OCI-LY1 (cell line): ENCODE data around the gene MYO1E.

Experiments
- H2AFZ ChIP-seq: fragments of 200-600 bp; sonication (generic), shearing (Covaris generic); 2 replicates; pipeline ENCODE4 v1.6.0; 2014; ENCODE audit warnings: antibody characterized with exemption, mild to moderate bottlenecking, low read length
- H3F3A ChIP-seq: fragments of 200-600 bp; sonication (generic), shearing (Covaris generic); 2 replicates; pipeline ENCODE4 v1.6.0; 2014; ENCODE audit warnings: mild to moderate bottlenecking, antibody characterized with exemption, low read length, moderate library complexity; ENCODE audit not compliant: insufficient read depth
- H3K27ac ChIP-seq: fragments of 200-600 bp; sonication (generic); 2 replicates; pipeline ENCODE4 v1.5.1; 2014; ENCODE audit warnings: low read length, mixed run types, mild to moderate bottlenecking, low read depth; ENCODE audit not compliant: poor library complexity, severe bottlenecking
- H3K27me3 ChIP-seq: fragments of 200-600 bp; sonication (generic); 2 replicates; pipeline ENCODE4 v1.6.0; 2014; ENCODE audit warnings: antibody characterized with exemption, mild to moderate bottlenecking, low read length, moderate library complexity; ENCODE audit not compliant: insufficient read depth
- H3K36me3 ChIP-seq: fragments of 200-600 bp; sonication (generic); 2 replicates; pipeline ENCODE4 v1.6.1; 2014; ENCODE audit warnings: mild to moderate bottlenecking, antibody characterized with exemption, low read length, moderate library complexity, mixed read lengths; ENCODE audit not compliant: insufficient read depth
- H3K4me1 ChIP-seq: fragments of 200-600 bp; sonication (generic); 2 replicates; pipeline ENCODE4 v1.5.1; 2014; ENCODE audit warnings: mild to moderate bottlenecking, low read length, moderate library complexity; ENCODE audit not compliant: insufficient read depth, severe bottlenecking
- H3K4me2 ChIP-seq: fragments of 200-600 bp; sonication (generic), shearing (Covaris generic); 2 replicates; pipeline ENCODE4 v1.6.1; 2014; ENCODE audit warnings: low read length
- H3K4me3 ChIP-seq: fragments of 200-600 bp; sonication (generic); 2 replicates; pipeline ENCODE4 v1.5.1; 2014; ENCODE audit warnings: low read length, low read depth, mild to moderate bottlenecking, mixed read lengths; ENCODE audit not compliant: poor library complexity, severe bottlenecking
- H3K79me2 ChIP-seq: fragments of 200-600 bp; shearing (Covaris generic); 2 replicates; pipeline ENCODE4 v1.6.1; 2016; ENCODE audit warnings: mixed run types, low read length, mixed read lengths; ENCODE audit not compliant: insufficient read depth
- H3K9ac ChIP-seq: fragments of 200-600 bp; sonication (generic), shearing (Covaris generic); 2 replicates; pipeline ENCODE4 v1.6.1; 2014; ENCODE audit warnings: mild to moderate bottlenecking, low read length, mixed read lengths
- H3K9me2 ChIP-seq: fragments of 200-600 bp; sonication (generic), shearing (Covaris generic); 2 replicates; pipeline ENCODE4 v1.6.1; 2014; ENCODE audit warnings: low read depth, mild to moderate bottlenecking, low read length, mixed read lengths
- H3K9me3 ChIP-seq: fragments of 200-600 bp; shearing (Covaris generic); 2 replicates; pipeline ENCODE4 v1.6.1; 2014; ENCODE audit warnings: low read length, mixed read lengths
- H4K20me1 ChIP-seq: fragments of 200-600 bp; sonication (generic), shearing (Covaris generic); 2 replicates; pipeline ENCODE4 v1.6.0; 2016; ENCODE audit warnings: mild to moderate bottlenecking, low read length; ENCODE audit not compliant: insufficient read depth
- EZH2 ChIP-seq: fragments of 200-600 bp; sonication (generic), shearing (Covaris generic); IDR thresholded peaks from 2 replicates; pipeline ENCODE4 v1.8.0; 2017; ENCODE audit warnings: borderline replicate concordance, mixed run types, mild to moderate bottlenecking, antibody characterized with exemption, low read length, moderate library complexity, mixed read lengths
- TF ChIP-seq, protein P1 (sequence below): fragments of 200-600 bp; sonication (generic), shearing (Covaris generic); IDR thresholded peaks from 2 replicates; pipeline ENCODE4 v1.5.1; 2017; ENCODE audit warnings: mild to moderate bottlenecking, antibody characterized with exemption, low read length, moderate library complexity, mixed read lengths

Gene MYO1E

DNA sequence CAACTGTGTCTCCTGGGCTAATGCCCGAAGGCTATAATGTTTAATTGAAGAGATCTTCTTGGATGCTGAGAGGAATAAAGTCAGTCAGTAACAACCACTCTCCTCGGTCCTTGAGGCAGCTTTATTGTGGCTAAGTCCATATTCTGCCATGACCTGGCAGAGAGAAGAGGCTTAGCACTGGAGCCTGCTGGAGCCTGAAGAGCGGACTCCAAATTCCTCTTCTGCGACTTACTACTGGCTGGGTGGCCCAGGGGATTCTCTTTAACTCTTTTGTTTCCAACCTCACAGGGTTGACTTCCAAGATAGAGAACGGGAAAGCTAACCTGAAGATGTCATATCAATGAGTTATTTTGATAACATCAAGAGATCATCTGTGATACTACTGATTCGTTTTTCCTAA lies 71.1 kb downstream of the MYO1E start:
- no peak overlapping the region for H3K27ac ChIP-seq
- peak overlapping the region; percentile 64; the same call in 1 of the 2 replicates for H3K4me2 ChIP-seq
- TF ChIP-seq, protein P1, sequence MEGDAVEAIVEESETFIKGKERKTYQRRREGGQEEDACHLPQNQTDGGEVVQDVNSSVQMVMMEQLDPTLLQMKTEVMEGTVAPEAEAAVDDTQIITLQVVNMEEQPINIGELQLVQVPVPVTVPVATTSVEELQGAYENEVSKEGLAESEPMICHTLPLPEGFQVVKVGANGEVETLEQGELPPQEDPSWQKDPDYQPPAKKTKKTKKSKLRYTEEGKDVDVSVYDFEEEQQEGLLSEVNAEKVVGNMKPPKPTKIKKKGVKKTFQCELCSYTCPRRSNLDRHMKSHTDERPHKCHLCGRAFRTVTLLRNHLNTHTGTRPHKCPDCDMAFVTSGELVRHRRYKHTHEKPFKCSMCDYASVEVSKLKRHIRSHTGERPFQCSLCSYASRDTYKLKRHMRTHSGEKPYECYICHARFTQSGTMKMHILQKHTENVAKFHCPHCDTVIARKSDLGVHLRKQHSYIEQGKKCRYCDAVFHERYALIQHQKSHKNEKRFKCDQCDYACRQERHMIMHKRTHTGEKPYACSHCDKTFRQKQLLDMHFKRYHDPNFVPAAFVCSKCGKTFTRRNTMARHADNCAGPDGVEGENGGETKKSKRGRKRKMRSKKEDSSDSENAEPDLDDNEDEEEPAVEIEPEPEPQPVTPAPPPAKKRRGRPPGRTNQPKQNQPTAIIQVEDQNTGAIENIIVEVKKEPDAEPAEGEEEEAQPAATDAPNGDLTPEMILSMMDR = no peak
- peaks cover 91% of the 10 kb centered on the region for H3K4me1 ChIP-seq
- no peak overlapping the region for H3K4me3 ChIP-seq
- H3K9ac ChIP-seq = no peak overlapping the region
- no peaks in the 10 kb centered on the region for H3F3A ChIP-seq
- no peaks in the 10 kb centered on the region for H3K9me2 ChIP-seq
- no peaks in the 10 kb centered on the region for H3K9me3 ChIP-seq
- no peaks in the 10 kb centered on the region for H3K27me3 ChIP-seq
- no peak overlapping the region for H2AFZ ChIP-seq
- H3K36me3 ChIP-seq = peaks cover 2% of the 10 kb centered on the region
- H4K20me1 ChIP-seq = no peaks in the 10 kb centered on the region
- H3K79me2 ChIP-seq = peaks cover 14% of the 10 kb centered on the region; the same call in 1 of the 2 replicates

- Histone ChIP-seq H3K9ac (no peak overlapping the region), H3K27ac (peak overlapping the region; percentile 60), H3K4me2 (peak overlapping the region; percentile 64), H2AFZ (no peak overlapping the region), H3K27me3 (no peaks in the 10 kb centered on the region), H3K9me3 (no peaks in the 10 kb centered on the region), H4K20me1 (no peaks in the 10 kb centered on the region), H3K4me3 (peak overlapping the region; percentile 21), H3K36me3 (no peaks in the 10 kb centered on the region), H3F3A (no peaks in the 10 kb centered on the region), H3K4me1 (peaks cover 91% of the 10 kb centered on the region), H3K9me2 (no peaks in the 10 kb centered on the region), H3K79me2 (peaks cover 12% of the 10 kb centered on the region; the same call in 1 of the 2 replicates)
- no peak for TF ChIP-seq EZH2
- TF ChIP-seq, protein P1 = no peak
Measured at GRCh38 chr15:59300618-59301139, 72.0 kb downstream of the MYO1E start.

GRCh38 chr15:59299929-59300617 lies 72.6 kb downstream of the MYO1E start:
- Histone ChIP-seq H3K9ac (no peak overlapping the region), H3K27ac (peak overlapping the region; percentile 60), H3K36me3 (no peaks in the 10 kb centered on the region), H3F3A (no peaks in the 10 kb centered on the region), H3K9me3 (no peaks in the 10 kb centered on the region), H2AFZ (no peak overlapping the region), H3K27me3 (no peaks in the 10 kb centered on the region), H3K9me2 (no peaks in the 10 kb centered on the region), H4K20me1 (no peaks in the 10 kb centered on the region), H3K4me2 (peak overlapping the region; percentile 64), H3K4me3 (peak overlapping the region; percentile 21), H3K79me2 (peaks cover 9% of the 10 kb centered on the region; the same call in 1 of the 2 replicates), H3K4me1 (peaks cover 91% of the 10 kb centered on the region)
- no peak for TF ChIP-seq EZH2
- TF ChIP-seq, protein P1 = no peak
